KOPT-K1 (cell line): ENCODE measurements around the gene SULT1C3.
"Not testable (repeated sequence)": the region's sequence is repeated elsewhere in the genome, so short reads cannot be mapped to it uniquely, and the experiment has no call there.

Experiments
- H3K27ac ChIP-seq: fragments of 200-600 bp; sonication (generic); 2 replicates; pipeline ENCODE4 v1.5.1; 2016; ENCODE audit warnings: antibody characterized with exemption, mild to moderate bottlenecking, low read depth, low read length; ENCODE audit not compliant: poor library complexity, severe bottlenecking
- H3K36me3 ChIP-seq: fragments of 200-600 bp; sonication (generic); 2 replicates; pipeline ENCODE4 v1.5.1; 2017; ENCODE audit warnings: antibody characterized with exemption, mild to moderate bottlenecking, low read length, moderate library complexity; ENCODE audit not compliant: insufficient read depth
- H3K9me3 ChIP-seq: fragments of 200-600 bp; sonication (generic); 2 replicates; pipeline ENCODE4 v1.5.1; 2017; ENCODE audit warnings: antibody characterized with exemption, low read length, mild to moderate bottlenecking; ENCODE audit not compliant: insufficient read depth, poor library complexity, severe bottlenecking

SULT1C3 gene

DNA sequence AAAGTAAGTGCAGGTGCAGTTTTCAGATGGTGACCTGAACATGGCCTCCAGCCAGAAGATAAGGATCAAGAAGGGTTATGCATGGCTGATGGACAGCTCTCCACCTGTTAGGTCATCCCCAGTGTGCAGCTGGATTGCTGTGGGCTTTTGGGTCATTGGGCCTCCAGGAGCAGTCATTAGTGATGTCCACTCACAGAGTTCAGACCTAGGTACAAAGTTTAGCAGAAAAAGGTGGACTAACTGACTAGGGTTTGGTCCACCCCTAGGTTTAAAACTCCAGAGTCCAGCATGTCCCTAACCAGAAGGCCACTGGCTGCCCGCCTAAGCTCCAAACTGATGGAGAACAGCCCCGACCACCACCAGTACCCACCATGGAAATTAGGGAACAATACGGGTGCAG lies 30.6 kb downstream of the SULT1C3 start:
- Histone ChIP-seq H3K27ac (no peak overlapping the region), H3K36me3 (no peaks in the 10 kb centered on the region)

GRCh38 chr2:108270768-108271506 lies 31.2 kb downstream of the SULT1C3 start:
- Histone ChIP-seq H3K36me3 (no peaks in the 10 kb centered on the region), H3K27ac (no peak overlapping the region), H3K9me3 (no peaks in the 10 kb centered on the region)

More for the DNA sequence above, 30.6 kb downstream of the SULT1C3 start:
- H3K9me3 ChIP-seq, result no peaks in the 10 kb centered on the region

DNA sequence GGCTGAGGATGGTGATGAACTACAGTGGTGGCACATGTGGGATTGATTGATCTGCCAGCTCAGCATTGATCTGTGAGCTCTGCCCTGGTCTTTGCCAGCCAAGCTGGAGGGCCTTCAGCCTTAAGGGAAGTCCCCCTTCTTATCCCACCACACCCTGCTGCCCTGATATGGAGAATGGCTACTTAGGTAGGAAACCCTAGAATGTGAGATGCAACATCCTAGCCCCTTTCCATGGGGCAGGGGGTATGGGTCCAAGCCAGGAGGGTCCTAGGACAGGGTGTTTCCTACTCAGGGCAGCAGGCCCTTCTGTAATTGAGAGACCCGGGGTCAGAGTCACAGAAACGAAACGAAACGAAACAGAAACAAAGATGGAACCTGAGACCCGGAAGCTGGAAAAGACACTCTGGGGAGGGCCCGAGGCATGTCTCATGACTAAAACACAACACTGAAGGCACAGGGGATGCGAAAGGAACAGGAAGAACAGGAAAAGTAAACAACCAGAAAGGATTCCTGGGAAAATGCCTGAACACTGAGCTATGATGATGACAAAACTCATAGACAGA lies 32.0 kb downstream of the SULT1C3 start:
- Histone ChIP-seq H3K27ac (no peak overlapping the region), H3K36me3 (no peaks in the 10 kb centered on the region), H3K9me3 (no peaks in the 10 kb centered on the region)

DNA sequence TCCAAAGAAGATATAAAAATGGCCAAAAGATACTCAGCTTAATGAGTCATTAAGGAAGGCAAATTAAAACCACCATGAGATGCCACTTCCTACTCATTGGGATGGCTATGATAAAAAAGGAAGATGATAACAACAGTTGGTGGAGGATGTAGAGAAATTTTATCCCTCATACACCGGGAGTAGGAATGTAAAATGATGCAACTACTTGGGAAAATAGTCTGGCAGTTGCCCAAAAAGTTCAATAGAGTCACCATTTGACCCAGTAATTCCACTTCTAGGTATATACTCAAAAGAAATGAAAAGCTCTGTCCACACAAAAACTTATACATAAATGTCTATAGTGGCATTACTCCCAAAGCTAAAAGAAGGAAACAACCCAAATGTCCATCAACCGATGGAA lies 38.9 kb downstream of the SULT1C3 start:
- no peak overlapping the region for H3K27ac ChIP-seq
- H3K36me3 ChIP-seq, result no peaks in the 10 kb centered on the region

DNA sequence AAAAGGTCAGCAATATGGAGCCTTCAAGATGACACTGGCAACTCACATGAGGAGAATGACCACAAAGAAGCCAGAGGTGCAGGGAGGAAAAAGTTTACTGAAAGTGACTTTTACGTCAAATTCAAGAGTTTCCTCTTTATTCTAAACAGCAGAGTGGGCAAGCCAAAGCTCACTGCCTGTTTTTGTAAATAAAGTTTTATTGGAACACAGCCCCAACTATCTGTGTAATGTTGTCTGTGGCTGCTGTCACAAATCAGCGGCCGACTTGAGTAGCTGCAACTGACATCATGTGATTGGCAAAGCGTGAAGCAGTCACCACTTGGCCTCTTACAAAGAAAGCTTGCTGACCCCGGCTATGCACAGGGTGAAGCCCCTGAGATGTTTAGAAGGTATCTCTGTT lies 39.7 kb downstream of the SULT1C3 start:
- no peak overlapping the region for H3K27ac ChIP-seq
- no peaks in the 10 kb centered on the region for H3K9me3 ChIP-seq
- H3K36me3 ChIP-seq, result no peaks in the 10 kb centered on the region

More for the DNA sequence above, 38.9 kb downstream of the SULT1C3 start:
- H3K9me3 ChIP-seq, result no peaks in the 10 kb centered on the region

- Histone ChIP-seq H3K27ac (no peak overlapping the region), H3K36me3 (no peaks in the 10 kb centered on the region), H3K9me3 (no peaks in the 10 kb centered on the region)
These were observed 40.7 kb downstream of the SULT1C3 start for GRCh38 chr2:108280466-108280865.

DNA sequence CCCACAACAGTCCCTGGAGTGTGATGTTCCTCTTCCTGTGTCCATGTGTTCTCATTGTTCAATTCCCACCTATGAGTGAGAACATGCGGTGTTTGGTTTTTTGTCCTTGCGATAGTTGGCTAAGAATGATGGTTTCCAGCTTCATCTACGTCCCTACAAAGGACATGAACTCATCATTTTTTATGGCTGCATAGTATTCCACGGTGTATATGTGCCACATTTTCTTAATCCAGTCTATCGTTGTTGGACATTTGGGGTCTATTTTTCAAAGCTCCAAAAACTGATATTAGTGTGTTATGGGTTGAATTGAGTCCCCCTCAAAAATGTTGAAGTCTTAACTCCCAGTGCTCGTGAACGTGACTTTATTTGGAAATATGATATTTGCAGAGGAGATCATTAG lies 44.8 kb downstream of the SULT1C3 start:
- H3K27ac ChIP-seq, H3K36me3 ChIP-seq, H3K9me3 ChIP-seq: not testable (repeated sequence)

GRCh38 chr2:108285616-108286015 lies 45.8 kb downstream of the SULT1C3 start:
- H3K9me3 ChIP-seq, result no peaks in the 10 kb centered on the region
- H3K36me3 ChIP-seq, result no peaks in the 10 kb centered on the region
- H3K27ac ChIP-seq, result no peak overlapping the region

DNA sequence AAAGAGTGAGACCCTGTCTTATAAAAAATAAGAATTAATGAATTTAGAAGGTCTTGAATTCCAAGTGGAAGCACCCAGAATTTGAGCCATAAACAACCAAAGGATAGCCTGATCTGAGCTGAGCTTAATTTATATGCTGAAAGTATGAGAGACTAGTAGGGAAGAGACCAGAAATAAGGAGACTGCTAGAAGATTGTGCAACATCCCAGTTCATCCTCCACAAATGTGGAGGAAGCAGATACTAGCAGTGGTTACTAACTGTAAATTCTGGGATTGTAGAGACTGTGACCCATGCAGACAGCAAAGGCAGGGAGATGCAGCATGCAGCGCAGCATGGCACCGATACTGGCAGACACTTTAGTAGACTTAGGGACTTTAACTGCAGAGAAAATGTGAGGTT lies 47.4 kb downstream of the SULT1C3 start:
- H3K27ac ChIP-seq, result no peak overlapping the region
- H3K9me3 ChIP-seq, result no peaks in the 10 kb centered on the region
- no peaks in the 10 kb centered on the region for H3K36me3 ChIP-seq

DNA sequence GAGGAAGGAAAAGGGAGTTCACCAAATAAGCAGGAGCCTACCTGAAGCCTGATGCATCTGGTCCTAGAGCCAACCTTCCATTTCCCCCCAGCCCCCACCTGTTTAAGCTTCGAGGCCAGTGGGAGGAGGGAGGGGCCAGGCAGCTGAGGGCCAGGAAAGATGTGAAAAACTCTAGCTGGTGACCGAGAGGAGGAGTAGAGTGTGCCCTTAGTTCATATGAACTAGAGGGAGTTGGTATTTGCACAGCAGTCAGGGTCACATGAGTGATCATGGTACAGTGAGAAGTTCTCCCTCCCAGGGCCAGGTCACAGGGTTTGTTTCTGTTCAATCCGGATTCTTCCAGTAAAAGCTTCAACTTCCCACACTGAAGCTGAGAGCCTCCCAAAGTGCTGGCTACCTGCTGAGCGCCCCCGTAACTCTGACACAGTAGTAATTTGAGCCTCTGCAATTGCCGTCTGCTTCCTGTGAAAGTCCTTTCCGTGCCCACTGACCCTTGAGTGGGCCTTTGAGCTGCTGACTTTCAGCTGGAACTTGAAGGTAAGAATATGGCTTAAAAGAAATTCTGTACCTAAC lies 48.9 kb downstream of the SULT1C3 start, which contains the start of gene SULT1C2:
SULT1C2 (plus strand) TSS at position 362 of the 573 bp plus-strand sequence. CDS start 4,773 bp downstream, outside the sequence.
- no peaks in the 10 kb centered on the region for H3K36me3 ChIP-seq
- no peak within 1 kb of the TSS for H3K27ac ChIP-seq
- no peaks in the 10 kb centered on the region for H3K9me3 ChIP-seq

- Histone ChIP-seq H3K36me3 (no peaks in the 10 kb centered on the region), H3K27ac (no peak overlapping the region), H3K9me3 (no peaks in the 10 kb centered on the region)
These were observed 54.1 kb downstream of the SULT1C3 start for GRCh38 chr2:108293850-108294249.

DNA sequence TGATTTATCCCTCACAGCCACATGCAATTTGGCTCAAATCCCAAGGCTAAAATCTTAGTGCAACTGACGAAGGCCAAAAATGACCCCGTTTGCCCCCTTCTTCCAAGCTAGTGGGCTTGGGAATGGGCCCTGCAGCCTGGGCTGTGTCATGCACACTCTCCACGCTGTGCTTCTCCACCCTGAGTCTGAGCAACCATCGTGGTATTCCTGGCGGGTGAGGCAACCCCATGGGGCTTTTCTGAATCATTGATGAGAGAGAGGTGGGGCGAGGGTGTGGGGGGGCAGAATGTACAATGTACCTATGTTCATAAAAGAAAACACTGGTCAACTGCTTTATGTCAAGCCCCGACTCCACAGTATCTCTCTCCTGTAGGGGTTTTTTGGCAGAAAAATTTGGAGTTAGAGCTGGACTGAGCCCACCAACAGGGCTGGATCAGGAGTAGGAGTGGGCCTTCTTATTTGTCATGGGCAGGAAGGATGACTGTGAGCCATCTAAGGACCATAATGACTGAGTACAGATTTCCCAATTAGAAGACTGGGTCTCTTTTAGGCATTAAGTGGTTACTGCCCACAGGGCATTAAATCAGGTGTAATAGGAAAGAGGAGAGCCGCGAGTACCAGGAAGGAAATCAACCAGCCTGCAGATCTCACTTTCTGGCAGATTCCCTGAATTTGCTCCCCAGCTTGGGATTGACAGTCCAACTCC lies 57.8 kb downstream of the SULT1C3 start:
- Histone ChIP-seq H3K27ac (no peak overlapping the region), H3K36me3 (no peaks in the 10 kb centered on the region), H3K9me3 (no peaks in the 10 kb centered on the region)

GRCh38 chr2:108301558-108301957 lies 61.8 kb downstream of the SULT1C3 start:
- Histone ChIP-seq H3K27ac (no peak overlapping the region), H3K36me3 (no peaks in the 10 kb centered on the region), H3K9me3 (no peaks in the 10 kb centered on the region)

GRCh38 chr2:108304975-108305374 lies 65.2 kb downstream of the SULT1C3 start:
- H3K9me3 ChIP-seq, result no peaks in the 10 kb centered on the region
- H3K36me3 ChIP-seq, result no peaks in the 10 kb centered on the region
- no peak overlapping the region for H3K27ac ChIP-seq

GRCh38 chr2:108305901-108306300 lies 66.1 kb downstream of the SULT1C3 start:
- H3K27ac ChIP-seq, result no peak overlapping the region
- H3K9me3 ChIP-seq, result no peaks in the 10 kb centered on the region
- no peaks in the 10 kb centered on the region for H3K36me3 ChIP-seq
